HL-60/S4 treated with phorbol 12-myristate 13-acetate at 8.2 ng/mL for 4 days and 3 days (cell line): ENCODE results near the gene GLRA1.

ENCODE experiments used
- in situ Hi-C: fragments of 300-500 bp; cut with MboI; formaldehyde crosslinking; loops from 2 replicates; pipeline ENCODE4 v1.15.0; 2022; ENCODE audit warnings: low sequenced_read_pairs

GLRA1 gene

DNA sequence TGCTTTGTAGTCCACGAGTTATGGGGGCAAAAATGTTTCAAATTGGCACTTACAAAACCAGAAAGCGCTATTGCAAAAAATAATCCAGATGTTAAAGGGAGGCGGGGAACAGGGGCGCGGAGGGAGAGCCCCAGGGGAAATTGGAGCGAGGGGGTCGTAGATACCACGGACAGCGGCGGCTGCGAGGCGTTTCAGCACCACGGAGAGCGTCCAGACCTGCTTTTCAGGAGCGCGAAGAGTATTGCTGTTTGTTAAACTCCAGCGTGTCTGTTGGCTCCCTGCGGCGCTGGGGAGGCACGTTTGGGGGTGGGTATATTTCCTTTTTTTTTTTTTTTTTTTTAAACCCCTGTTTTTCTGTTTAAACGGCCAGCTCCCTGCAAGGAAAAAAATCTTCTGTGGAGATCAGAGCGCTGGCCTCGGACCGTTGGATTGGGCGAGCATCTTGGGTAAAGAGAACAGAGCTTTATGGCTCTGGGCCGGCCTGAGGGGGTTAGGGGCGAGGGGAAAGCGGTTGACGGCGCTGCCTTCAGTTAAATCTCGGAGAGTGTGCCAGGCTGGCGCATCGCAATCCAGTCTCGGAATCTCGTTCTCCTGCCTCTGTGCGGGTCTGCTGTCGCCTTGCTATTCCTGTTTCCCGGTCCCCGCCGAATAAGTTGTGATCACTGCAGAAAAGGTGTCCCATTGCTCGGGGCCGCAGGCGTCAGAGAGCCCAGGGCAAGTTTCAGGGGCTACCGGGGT, at the start of gene GLRA1:
TSS of gene GLRA1 (minus strand) at position 288 of the 738 bp plus-strand sequence. CDS start 302 bp downstream, outside the sequence.
- in situ Hi-C loops, result no loop called here

DNA sequence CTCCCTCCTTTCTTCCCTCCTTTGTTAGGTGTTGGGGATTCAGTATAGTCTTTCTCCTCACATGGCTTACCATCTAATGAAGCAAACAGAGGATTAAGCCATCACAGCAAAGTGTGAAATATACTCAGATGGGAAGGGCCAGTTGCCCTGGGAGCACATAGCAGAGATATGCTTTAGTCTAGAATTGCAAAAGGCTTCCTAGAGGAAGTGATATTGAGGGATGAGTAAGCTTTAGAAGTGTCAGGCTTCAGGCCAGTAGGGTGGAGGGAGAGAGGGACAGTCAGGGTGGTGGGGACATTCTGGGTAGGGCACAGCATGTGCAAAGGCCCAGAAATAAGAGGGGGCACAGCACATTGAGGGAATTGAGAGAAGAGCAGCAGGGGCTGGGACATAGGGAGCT, 46.2 kb upstream of the GLRA1 start:
- in situ Hi-C loops, result no loop called here

DNA sequence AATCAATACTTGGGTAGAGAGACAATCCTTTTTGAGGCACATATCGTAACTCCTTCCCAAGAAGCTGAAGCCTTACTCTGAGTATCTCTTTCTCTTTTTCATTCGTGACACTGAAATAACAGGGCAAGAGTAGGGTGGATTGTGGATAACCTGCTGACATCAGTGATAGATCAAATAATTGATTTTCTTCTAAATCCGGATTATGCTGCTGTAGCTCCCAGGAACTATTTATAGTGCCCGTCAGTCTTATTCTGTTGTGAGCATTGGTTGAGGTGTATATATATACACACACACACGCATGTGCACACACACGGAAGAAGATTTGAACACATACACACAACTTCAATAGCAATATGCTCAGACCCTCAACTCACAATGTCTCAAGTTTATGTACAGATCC, 43.2 kb upstream of the GLRA1 start:
- in situ Hi-C loops, result no loop called here

DNA sequence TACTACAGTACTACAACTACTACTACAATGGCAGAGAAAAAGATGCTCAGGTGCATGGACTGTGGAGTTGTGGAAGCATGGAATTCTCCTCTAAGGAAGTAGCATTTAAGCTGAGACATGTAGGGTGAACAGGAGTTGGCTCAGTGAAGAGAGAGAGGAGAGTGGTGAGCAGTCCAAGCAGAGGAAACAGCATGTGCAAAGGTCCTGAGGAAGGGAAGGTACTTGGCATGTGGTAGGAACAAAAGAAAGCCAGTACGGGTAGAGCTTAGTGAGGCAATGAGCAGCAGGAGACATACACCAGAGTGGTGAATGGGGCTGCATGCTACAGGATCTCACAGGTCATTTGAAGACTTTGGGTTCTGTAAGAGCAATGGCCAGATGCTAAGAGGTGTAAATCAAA, 41.4 kb upstream of the GLRA1 start:
- in situ Hi-C loops, result no loop called here

DNA sequence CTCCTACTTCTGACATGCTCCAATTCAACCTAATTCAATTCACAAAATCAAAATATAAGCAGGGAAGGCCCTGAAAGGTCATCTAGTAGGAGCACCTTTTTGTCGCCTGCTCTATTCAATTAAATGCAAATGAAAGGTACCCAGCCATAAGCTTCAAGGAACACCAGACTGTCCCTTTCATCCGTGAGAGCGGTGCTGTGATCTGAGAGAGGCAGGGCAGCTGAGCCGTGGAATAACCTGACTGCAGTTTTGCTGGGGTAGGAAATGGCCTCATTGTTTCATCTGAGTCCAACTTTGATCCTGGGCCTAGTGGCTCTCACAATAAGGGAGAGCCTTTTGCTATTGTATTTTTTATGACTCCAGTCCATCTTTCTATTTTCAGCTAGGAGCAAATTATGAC, 39.8 kb upstream of the GLRA1 start:
- in situ Hi-C loops, result no loop called here

DNA sequence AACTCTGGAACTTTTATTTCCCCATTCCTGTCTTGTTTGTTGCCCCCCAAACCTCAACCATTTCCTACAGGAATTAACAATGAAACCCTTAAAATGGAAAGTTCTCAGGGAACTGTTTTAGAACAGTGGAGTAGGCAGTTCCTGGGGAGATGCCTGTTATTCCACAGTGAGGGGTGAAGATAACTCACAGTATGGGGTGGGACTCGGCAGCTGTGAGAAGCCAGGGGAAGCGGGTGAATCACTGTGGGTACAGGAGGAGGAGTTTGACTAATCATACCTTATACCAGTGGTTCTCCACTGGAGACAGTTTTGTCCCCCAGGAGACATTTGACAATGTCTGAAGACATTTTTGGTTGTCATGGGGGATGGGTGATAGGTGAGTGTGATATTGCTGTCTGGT, 36.9 kb upstream of the GLRA1 start:
- in situ Hi-C loops, result no loop called here

DNA sequence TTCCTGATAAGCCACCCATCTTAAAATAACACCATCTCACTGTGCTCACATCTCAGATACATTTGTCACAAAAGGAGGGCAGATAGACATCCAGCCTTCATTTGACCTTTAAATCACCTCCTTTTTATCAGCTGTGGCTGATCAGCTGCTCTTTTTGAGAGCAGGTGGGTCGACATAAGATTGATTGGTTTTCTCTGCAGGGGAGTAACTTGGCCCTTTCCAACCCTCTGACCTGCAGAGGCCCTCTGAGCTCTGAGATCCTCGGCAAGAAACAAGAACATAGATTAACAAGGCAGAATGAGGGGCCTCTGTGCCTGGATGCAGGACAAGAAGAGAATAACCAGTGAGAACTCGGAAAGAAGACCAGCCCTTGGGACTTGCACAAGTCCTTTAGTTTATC, 33.5 kb upstream of the GLRA1 start:
- in situ Hi-C loops, result no loop called here

DNA sequence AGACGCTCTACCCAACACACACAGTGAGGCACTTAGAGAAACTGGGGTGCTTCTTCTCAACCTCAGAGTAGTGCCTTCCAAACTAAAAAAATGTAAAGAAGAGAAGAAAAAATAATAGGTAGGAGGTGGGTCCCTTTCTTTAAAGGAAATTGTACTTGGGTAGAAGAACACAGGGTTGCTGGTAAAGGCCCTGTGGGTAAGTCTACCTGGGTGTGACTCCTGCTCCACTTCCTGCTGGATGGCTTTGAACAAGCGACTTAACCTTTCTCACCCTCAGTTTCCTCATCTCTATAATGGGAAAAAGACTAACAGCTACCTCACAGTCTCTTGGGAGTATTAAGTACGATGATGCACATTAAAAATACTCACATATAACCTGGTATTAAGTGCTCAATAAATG, 32.1 kb upstream of the GLRA1 start:
- in situ Hi-C loops, result no loop called here

DNA sequence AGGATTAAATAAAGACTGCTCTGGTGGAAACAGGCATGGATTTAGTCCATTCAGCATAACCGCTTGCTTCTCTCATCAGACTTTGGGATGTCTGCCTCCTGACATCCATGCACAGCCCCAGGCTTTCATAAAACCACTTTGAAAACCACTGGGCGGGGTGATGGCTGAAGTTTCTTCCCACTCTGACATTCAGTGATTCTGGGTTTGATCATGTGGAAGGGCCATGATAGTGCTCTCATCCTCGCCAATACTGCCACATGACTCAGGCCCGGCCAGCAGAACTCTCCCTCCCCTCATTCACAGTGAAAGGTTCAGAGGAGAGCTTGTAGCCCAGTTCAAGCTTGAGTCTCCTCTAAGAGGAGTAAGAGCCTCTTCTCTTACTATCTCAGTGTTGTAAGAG, 29.6 kb upstream of the GLRA1 start:
- in situ Hi-C loops, result no loop called here

DNA sequence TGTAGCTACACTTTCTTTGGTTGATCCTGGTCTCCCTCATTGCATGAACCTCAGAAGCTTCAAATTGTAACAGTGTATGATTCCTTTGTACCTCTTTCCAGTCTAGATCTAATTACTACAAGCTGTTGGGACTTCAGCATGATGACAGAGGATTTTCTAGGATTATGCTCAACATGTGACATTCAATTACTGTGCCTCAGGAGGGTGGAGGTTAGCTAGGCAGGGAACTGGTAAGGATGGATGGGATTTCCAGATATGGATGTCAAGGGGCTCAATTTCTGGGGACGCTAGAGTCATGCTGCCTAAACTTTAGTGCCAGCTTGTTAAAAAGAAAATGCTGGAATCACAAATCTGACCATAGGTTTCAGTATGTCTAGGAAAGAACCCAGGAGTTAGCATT, 29.2 kb upstream of the GLRA1 start:
- in situ Hi-C loops, result no loop called here

DNA sequence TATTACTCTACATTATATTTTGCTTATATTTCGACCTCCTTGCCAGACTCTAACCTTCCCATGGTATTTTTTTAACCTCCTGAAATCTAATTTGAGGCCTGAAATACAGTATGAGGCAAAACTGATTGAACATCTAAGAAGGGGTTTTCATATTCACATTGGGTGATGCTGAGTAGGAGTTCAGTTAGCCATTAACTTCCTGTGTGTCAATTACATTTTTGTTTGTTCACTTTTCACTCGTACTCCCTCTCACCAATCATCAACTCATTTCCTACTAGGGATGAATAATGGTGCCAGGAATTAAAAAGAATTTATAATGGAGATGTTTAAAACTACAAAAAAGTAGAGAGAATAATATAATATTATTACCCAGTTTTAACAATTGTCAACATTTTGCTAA, 27.6 kb upstream of the GLRA1 start:
- in situ Hi-C loops, result no loop called here

DNA sequence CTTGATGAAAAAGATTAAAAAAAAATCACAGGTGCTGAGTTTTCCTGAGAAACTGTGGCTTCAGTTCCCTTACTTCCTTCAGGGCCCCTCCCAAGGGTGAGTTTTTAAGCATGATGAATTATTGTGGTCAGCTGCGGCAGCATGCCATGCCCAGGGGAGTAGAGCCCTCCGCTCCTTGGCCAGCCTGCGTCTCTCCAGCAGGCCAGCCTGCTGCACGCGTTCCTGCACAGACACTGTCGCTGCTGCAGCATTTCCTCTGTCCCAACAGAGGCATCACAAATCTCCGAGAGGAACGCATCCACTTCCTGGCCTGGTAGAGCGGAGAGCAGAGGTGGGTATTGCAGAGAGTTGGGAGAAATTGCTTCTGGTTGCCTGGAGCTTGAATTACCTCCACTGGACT, 26.1 kb upstream of the GLRA1 start:
- in situ Hi-C loops, result no loop called here

DNA sequence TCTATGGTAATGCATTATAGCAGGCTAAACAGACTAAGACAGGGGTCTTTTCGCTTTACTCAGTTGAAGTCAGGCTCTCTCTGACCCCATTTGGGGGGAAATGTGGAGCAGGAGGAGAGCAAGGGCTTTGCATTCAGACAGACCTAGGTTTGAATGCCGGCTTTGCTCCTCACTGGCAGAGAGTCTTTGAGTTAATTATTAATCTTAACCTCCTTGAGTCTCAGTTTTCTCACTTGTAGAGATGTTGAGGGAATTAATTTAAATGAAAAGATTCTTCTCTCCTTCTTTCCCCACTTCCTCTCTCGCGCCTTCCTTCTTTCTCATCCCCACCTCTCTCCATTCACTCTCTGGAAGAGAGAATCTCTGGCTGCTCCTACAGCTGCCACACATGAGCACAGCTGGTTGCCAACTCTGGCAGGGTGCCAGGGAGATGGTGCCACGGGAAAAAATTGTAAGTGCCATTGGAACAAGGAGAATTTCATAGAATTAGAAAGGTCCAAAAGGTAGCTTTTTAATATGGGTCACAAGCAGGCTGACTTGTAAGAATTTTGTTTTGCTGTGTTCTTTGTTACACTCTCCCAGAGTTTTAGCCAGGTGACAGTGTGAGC, 25.2 kb upstream of the GLRA1 start:
- in situ Hi-C loops, result no loop called here

DNA sequence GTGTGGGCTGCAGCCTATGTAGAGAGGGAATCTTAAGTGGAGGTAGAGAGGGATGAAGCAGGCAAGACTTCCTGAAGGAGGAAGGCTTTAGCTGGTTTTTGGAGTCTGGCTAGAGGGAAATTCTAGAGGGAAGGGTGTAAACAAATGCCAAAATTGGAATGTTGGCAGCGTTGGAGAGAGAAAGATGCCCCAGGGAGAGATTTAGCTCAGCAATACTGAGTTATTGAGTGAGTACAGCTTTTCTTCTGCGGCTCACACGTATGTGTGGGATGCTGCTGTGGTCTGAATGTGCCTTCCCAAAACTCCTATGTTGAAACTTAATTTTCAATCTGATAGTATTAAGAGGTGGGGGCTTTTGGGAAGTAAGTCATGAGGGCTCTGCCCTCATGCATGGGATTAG, 24.5 kb upstream of the GLRA1 start:
- in situ Hi-C loops, result no loop called here

DNA sequence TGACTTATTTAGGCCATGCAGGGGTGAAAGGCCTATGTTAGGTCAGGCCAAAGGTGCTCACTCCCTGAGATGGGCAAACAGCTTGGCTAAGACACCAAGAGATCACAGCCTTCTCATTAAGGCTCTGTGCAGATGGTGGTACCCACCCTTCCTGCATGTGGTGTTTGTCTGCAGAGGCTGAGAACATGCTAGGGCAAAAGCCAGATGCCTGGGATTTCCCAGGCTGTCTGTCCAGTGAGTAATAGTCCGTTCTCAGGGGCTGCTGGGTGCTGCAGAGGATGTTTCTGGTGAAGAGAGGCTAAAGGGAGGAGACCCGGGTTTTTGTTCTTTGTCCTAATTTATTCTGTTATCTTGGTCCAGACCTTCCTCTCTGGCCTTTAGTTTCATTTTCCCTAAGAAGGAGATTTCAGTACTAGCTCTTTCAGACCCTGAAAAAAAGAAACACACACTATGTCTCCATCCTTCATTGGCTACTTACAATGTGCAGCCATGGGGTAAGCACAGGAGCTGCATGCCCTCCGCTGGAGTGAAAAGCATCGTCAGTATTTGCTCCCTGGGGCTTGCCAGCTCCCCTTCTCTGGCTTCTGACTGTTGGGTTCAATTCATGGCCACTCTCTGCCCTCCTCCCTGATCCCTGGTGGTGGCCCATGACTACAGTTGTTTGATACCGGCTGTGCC, 23.4 kb upstream of the GLRA1 start:
- in situ Hi-C loops, result no loop called here

DNA sequence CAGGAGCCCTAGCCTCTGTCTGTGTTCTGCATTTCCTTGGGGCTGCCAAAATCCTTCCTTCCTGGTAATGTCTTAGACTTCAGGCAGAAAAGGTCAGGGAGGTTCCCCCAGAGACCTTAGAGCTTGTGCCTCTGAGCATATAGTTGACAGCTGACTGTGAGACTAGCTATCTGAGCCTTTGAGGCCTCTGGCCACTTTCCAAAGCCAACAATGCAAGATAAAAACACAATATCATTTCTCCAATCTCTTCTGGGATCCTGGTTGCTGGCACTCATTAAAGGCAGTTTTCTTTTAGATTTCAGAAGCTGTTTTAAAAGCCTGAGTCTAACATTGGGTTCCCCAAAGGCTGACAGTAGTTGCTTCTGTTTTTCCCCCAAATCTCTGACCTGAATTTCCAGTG, 13.2 kb upstream of the GLRA1 start:
- in situ Hi-C loops, result no loop called here

DNA sequence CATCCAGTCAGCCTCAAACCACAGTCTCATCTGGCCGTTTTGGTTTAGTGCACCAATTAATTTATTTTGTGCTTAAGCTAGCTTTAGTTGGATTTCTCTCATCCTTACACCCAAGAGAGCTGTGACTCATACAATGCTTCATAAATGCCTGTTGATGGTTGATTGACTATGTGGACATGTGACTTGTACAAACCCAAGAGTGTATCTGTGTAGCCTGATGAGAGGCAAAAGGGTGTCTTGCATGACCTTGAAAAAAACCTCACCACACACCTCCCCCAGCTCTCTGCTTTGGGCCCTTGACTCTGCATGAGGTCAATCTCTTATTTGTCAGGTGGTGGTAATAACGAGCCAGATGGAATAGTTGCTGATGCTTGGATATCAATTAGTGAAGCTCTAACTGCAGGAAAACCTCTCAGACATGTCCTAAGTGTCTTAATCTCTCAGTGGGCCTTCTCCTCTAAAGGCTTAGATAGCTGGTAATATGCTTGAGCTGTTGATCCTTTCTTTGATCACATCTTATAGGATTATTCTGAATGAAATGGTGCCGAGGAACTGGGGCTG, 10.6 kb upstream of the GLRA1 start:
- in situ Hi-C loops, result no loop called here

DNA sequence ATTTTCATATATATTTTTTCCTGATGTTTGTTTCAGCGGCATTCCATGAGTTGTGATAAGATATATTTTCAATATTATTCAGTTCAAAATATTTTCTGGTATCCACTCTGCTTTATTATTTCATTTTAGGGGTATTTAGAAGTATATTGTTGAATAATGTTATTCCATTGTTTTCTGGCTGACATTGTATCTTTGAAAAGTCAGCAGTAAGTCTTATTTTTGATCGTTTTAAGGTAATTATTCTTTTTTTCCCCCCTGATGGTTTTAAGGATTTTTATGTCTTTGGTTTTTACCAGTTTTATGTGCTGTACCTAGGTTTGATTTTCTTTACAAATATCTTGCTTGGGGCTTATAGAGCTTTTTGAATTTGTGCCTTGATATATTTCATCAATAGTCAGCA, 6.6 kb upstream of the GLRA1 start:
- in situ Hi-C loops, result no loop called here

DNA sequence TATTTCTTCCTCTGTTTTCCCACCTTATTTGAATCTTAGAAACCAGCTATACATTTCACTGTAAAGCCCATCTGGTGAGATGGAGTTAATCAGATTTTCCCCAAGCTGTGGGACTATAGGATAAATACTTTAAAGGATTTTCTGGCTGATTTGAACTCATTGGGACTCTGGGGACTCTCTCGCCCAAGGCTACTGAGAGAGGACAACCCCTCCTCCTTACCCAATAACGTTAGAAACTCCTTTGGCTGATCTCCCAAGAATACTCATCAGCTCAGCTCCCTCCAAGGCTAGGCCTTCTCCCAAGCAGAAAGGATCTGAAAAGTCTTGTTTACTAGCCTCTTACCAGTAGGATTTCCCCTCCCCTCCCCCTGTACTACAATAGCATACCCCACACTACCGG, 1.5 kb upstream of the GLRA1 start:
- in situ Hi-C loops, result no loop called here

DNA sequence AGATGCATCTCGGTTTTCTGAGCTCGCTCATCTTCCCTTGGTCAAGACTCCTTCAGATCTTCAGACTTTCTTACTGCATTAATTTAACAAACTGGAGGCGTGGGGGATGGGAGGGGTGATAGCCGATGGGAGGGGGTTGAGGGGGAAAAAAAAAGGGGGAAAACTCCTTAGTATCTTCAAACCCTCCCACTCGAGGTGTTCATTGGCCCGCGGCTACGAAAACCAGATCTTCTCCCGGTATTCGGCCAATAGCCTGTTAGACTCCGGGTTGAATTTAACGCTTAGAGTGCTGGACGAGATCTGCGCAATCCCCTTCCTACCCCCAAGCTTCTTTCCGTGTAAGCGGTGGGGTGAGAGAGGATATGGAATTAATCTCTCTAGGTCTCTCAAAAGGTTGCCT, 689 bp upstream of the GLRA1 start:
- in situ Hi-C loops, result no loop called here

DNA sequence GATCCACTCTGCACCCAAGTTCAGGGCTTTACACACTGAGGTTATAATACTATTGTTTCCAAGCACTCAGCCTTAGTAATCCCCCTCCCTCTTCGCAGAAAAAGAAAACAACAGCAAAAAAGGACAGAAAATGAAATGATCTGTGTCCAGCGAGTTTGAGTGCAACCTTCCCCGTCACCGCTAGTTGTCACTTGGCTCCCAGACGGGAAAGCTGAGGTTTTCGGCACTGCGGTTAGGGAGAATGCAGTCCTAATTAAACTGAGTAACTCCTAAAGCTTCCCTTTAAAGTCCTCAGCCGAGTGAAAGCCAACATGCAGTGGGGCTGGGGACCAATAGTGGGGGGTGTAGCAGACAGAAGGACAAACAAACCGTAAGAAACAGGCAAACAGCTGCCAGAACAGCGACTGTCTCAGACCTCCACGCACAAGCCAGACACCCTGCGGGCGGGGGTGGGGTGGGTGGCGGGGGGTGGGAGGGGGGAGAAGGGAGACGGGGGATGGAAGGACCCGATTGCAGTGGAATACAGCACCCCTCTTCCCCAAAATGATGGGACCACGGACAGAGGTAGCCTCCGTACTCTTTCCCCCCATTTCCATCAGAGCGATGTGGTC, 680 bp downstream of the GLRA1 start:
- in situ Hi-C loops, result no loop called here

DNA sequence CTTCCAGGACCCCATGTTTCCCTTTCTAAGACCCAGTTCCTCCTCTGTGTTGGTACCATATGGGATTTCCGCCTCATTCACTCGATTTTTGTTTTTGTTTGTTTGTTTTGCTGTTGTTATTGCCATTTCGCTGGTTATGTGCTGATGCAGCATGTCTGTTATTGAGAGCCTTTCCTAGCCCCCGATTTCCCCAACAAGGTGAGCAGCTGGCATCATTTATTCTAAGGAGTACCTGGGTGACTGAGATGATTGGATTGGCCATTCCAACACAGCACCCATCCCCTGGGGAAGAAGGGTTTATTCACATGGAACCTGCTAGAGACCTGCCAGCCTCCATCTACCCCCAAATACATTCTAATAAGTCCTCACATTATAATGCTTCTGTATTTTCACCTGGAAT, 2.7 kb downstream of the GLRA1 start:
- in situ Hi-C loops, result no loop called here
